ENCODE data around the gene INS.

Gene INS

GRCh38 chr11:2173150-2173693, 12.2 kb upstream of the INS start:
- H3K27me3 ChIP-seq (replicated peaks; ENCODE audit: control insufficient read depth, insufficient read depth, low read length, poor library complexity, severe bottlenecking), result no peaks in the 10 kb centered on the region
- H3K36me3 ChIP-seq (ENCODE audit: control insufficient read depth, insufficient read depth, low read length), result no peaks in the 10 kb centered on the region
- H3K4me1 ChIP-seq (ENCODE audit: control insufficient read depth, insufficient read depth, low read length, poor library complexity, severe bottlenecking), result no peaks in the 10 kb centered on the region
- H3K9me3 ChIP-seq (ENCODE audit: control insufficient read depth, low read length), result no peaks in the 10 kb centered on the region
- no peak for DNase-seq
- no peak overlapping the region for H3K4me3 ChIP-seq (ENCODE audit: insufficient read depth, low read depth, low read length, poor library complexity, severe bottlenecking)
- no peak overlapping the region for H3K27ac ChIP-seq (ENCODE audit: insufficient read depth, low read length, poor library complexity, severe bottlenecking)

GRCh38 chr11:2172676-2173075, 11.7 kb upstream of the INS start:
- no peaks in the 10 kb centered on the region for H3K27me3 ChIP-seq (replicated peaks; ENCODE audit: control insufficient read depth, insufficient read depth, low read length, poor library complexity, severe bottlenecking)

GRCh38 chr11:2171591-2172003, 10.6 kb upstream of the INS start, which contains the start of gene TH:
Gene TH, minus strand, starts transcription at chr11:2171815. Its CDS starts 29 bp downstream, at chr11:2171786.
- no peak for DNase-seq
- Histone ChIP-seq H3K36me3 (ENCODE audit: control insufficient read depth, insufficient read depth, low read length) (no peaks in the 10 kb centered on the region), H3K27me3 (replicated peaks; ENCODE audit: control insufficient read depth, insufficient read depth, low read length, poor library complexity, severe bottlenecking) (no peaks in the 10 kb centered on the region), H3K9me3 (ENCODE audit: control insufficient read depth, low read length) (no peaks in the 10 kb centered on the region), H3K4me3 (ENCODE audit: insufficient read depth, low read depth, low read length, poor library complexity, severe bottlenecking) (no peak within 1 kb of the TSS), H3K4me1 (ENCODE audit: control insufficient read depth, insufficient read depth, low read length, poor library complexity, severe bottlenecking) (no peaks in the 10 kb centered on the region), H3K27ac (ENCODE audit: insufficient read depth, low read length, poor library complexity, severe bottlenecking) (no peak within 1 kb of the TSS)

More at GRCh38 chr11:2172676-2173075, 11.7 kb upstream of the INS start:
- Histone ChIP-seq H3K4me1 (ENCODE audit: control insufficient read depth, insufficient read depth, low read length, poor library complexity, severe bottlenecking) (no peaks in the 10 kb centered on the region), H3K27ac (ENCODE audit: insufficient read depth, low read length, poor library complexity, severe bottlenecking) (no peak overlapping the region), H3K9me3 (ENCODE audit: control insufficient read depth, low read length) (no peaks in the 10 kb centered on the region), H3K4me3 (ENCODE audit: insufficient read depth, low read depth, low read length, poor library complexity, severe bottlenecking) (no peak overlapping the region), H3K36me3 (ENCODE audit: control insufficient read depth, insufficient read depth, low read length) (no peaks in the 10 kb centered on the region)
- DNase-seq, result no peak

- DNase-seq, result no peak
- no peaks in the 10 kb centered on the region for H3K9me3 ChIP-seq (ENCODE audit: control insufficient read depth, low read length)
- no peaks in the 10 kb centered on the region for H3K27me3 ChIP-seq (replicated peaks; ENCODE audit: control insufficient read depth, insufficient read depth, low read length, poor library complexity, severe bottlenecking)
- H3K4me1 ChIP-seq (ENCODE audit: control insufficient read depth, insufficient read depth, low read length, poor library complexity, severe bottlenecking), result no peaks in the 10 kb centered on the region
- H3K4me3 ChIP-seq (ENCODE audit: insufficient read depth, low read depth, low read length, poor library complexity, severe bottlenecking), result no peak overlapping the region
- no peaks in the 10 kb centered on the region for H3K36me3 ChIP-seq (ENCODE audit: control insufficient read depth, insufficient read depth, low read length)
- H3K27ac ChIP-seq (ENCODE audit: insufficient read depth, low read length, poor library complexity, severe bottlenecking), result no peak overlapping the region
Measured at GRCh38 chr11:2169626-2170570, 8.9 kb upstream of the INS start.

- no peaks in the 10 kb centered on the region for H3K4me1 ChIP-seq (ENCODE audit: control insufficient read depth, insufficient read depth, low read length, poor library complexity, severe bottlenecking)
- no peaks in the 10 kb centered on the region for H3K27me3 ChIP-seq (replicated peaks; ENCODE audit: control insufficient read depth, insufficient read depth, low read length, poor library complexity, severe bottlenecking)
- no peaks in the 10 kb centered on the region for H3K36me3 ChIP-seq (ENCODE audit: control insufficient read depth, insufficient read depth, low read length)
- DNase-seq, result no peak
- no peak overlapping the region for H3K4me3 ChIP-seq (ENCODE audit: insufficient read depth, low read depth, low read length, poor library complexity, severe bottlenecking)
- H3K27ac ChIP-seq (ENCODE audit: insufficient read depth, low read length, poor library complexity, severe bottlenecking), result no peak overlapping the region
- H3K9me3 ChIP-seq (ENCODE audit: control insufficient read depth, low read length), result no peaks in the 10 kb centered on the region
Measured at GRCh38 chr11:2169005-2169378, 8.0 kb upstream of the INS start.

GRCh38 chr11:2168286-2169004, 7.4 kb upstream of the INS start:
- Histone ChIP-seq H3K4me1 (ENCODE audit: control insufficient read depth, insufficient read depth, low read length, poor library complexity, severe bottlenecking) (no peaks in the 10 kb centered on the region), H3K27me3 (replicated peaks; ENCODE audit: control insufficient read depth, insufficient read depth, low read length, poor library complexity, severe bottlenecking) (no peaks in the 10 kb centered on the region), H3K4me3 (ENCODE audit: insufficient read depth, low read depth, low read length, poor library complexity, severe bottlenecking) (no peak overlapping the region), H3K36me3 (ENCODE audit: control insufficient read depth, insufficient read depth, low read length) (no peaks in the 10 kb centered on the region), H3K27ac (ENCODE audit: insufficient read depth, low read length, poor library complexity, severe bottlenecking) (no peak overlapping the region), H3K9me3 (ENCODE audit: control insufficient read depth, low read length) (no peaks in the 10 kb centered on the region)
- DNase-seq, result no peak

- Histone ChIP-seq H3K4me3 (ENCODE audit: insufficient read depth, low read depth, low read length, poor library complexity, severe bottlenecking) (no peak overlapping the region), H3K36me3 (ENCODE audit: control insufficient read depth, insufficient read depth, low read length) (no peaks in the 10 kb centered on the region), H3K4me1 (ENCODE audit: control insufficient read depth, insufficient read depth, low read length, poor library complexity, severe bottlenecking) (no peaks in the 10 kb centered on the region), H3K9me3 (ENCODE audit: control insufficient read depth, low read length) (no peaks in the 10 kb centered on the region), H3K27me3 (replicated peaks; ENCODE audit: control insufficient read depth, insufficient read depth, low read length, poor library complexity, severe bottlenecking) (no peaks in the 10 kb centered on the region), H3K27ac (ENCODE audit: insufficient read depth, low read length, poor library complexity, severe bottlenecking) (no peak overlapping the region)
- no peak for DNase-seq
Measured at GRCh38 chr11:2167141-2168045, 6.4 kb upstream of the INS start.

- Histone ChIP-seq H3K27ac (ENCODE audit: insufficient read depth, low read length, poor library complexity, severe bottlenecking) (no peak overlapping the region), H3K9me3 (ENCODE audit: control insufficient read depth, low read length) (no peaks in the 10 kb centered on the region), H3K4me1 (ENCODE audit: control insufficient read depth, insufficient read depth, low read length, poor library complexity, severe bottlenecking) (no peaks in the 10 kb centered on the region), H3K4me3 (ENCODE audit: insufficient read depth, low read depth, low read length, poor library complexity, severe bottlenecking) (no peak overlapping the region), H3K36me3 (ENCODE audit: control insufficient read depth, insufficient read depth, low read length) (no peaks in the 10 kb centered on the region), H3K27me3 (replicated peaks; ENCODE audit: control insufficient read depth, insufficient read depth, low read length, poor library complexity, severe bottlenecking) (no peaks in the 10 kb centered on the region)
- DNase-seq, result no peak
Measured at GRCh38 chr11:2166091-2166851, 5.3 kb upstream of the INS start.

GRCh38 chr11:2165571-2165970, 4.6 kb upstream of the INS start:
- DNase-seq, result no peak
- Histone ChIP-seq H3K9me3 (ENCODE audit: control insufficient read depth, low read length) (no peaks in the 10 kb centered on the region), H3K36me3 (ENCODE audit: control insufficient read depth, insufficient read depth, low read length) (no peaks in the 10 kb centered on the region), H3K4me1 (ENCODE audit: control insufficient read depth, insufficient read depth, low read length, poor library complexity, severe bottlenecking) (no peaks in the 10 kb centered on the region), H3K27me3 (replicated peaks; ENCODE audit: control insufficient read depth, insufficient read depth, low read length, poor library complexity, severe bottlenecking) (no peaks in the 10 kb centered on the region), H3K27ac (ENCODE audit: insufficient read depth, low read length, poor library complexity, severe bottlenecking) (no peak overlapping the region), H3K4me3 (ENCODE audit: insufficient read depth, low read depth, low read length, poor library complexity, severe bottlenecking) (no peak overlapping the region)
